ENCODE data around the gene LPP. TPM values are rescaled to one million over a fixed set of nuclear protein-coding genes. Genes with fewer than 3 reads are reported as not detected.

The LPP gene
- total RNA-seq, 1 donor from 2014 or later: 222 TPM

GRCh38 chr3:188513662-188514328, 359.8 kb downstream of the LPP start:
- peak overlapping the region; percentile 59 for H3K27ac Mint-ChIP-seq (ENCODE audit: unreplicated experiment)
- DNase-seq (ENCODE audit: low read depth) (no peak), FAIRE-seq (peak; percentile 45)
- H3K4me3 Mint-ChIP-seq (ENCODE audit: unreplicated experiment): no peak overlapping the region
- peaks cover 10% of the 10 kb centered on the region for H4K20me1 ChIP-seq (ENCODE audit: insufficient read depth, low read length)
- peaks cover 25% of the 10 kb centered on the region for H3K4me1 Mint-ChIP-seq (ENCODE audit: low read depth, unreplicated experiment)
- H3K4me1 ChIP-seq (ENCODE audit: insufficient read depth, low read length): peaks cover 17% of the 10 kb centered on the region
- peaks cover 2% of the 10 kb centered on the region for H3K36me3 Mint-ChIP-seq (ENCODE audit: low read depth, unreplicated experiment)
- peaks cover 69% of the 10 kb centered on the region for H3K79me2 ChIP-seq (ENCODE audit: insufficient read depth, low read length)
- H3K27ac ChIP-seq (ENCODE audit: low read depth, low read length): no peak overlapping the region
- no peaks in the 10 kb centered on the region for H3K27me3 Mint-ChIP-seq (ENCODE audit: low read depth, unreplicated experiment)
- H3K4me2 ChIP-seq (ENCODE audit: low read length): no peak overlapping the region
- TF ChIP-seq EZH2 (IDR thresholded peaks at IDR 0.05; ENCODE audit: insufficient read depth, low read length) (no peak), CTCF (IDR thresholded peaks at IDR 0.05; ENCODE audit: insufficient read depth, low read depth, low read length) (no peak)
- peaks cover 3% of the 10 kb centered on the region for H3K9me3 Mint-ChIP-seq (ENCODE audit: unreplicated experiment)
- no peaks in the 10 kb centered on the region for H3K9me3 ChIP-seq (ENCODE audit: insufficient read depth, low read depth, low read length)
- no peaks in the 10 kb centered on the region for H3K36me3 ChIP-seq (ENCODE audit: insufficient read depth, low read length)
- no peak overlapping the region for H3K9ac ChIP-seq (ENCODE audit: low read length)
- H3K27me3 ChIP-seq (ENCODE audit: insufficient read depth, low read length): no peaks in the 10 kb centered on the region
- no peak overlapping the region for H2AFZ ChIP-seq (ENCODE audit: low read depth, low read length)
- H3K4me3 ChIP-seq (ENCODE audit: insufficient read depth, low read depth, low read length): no peak overlapping the region

DNA sequence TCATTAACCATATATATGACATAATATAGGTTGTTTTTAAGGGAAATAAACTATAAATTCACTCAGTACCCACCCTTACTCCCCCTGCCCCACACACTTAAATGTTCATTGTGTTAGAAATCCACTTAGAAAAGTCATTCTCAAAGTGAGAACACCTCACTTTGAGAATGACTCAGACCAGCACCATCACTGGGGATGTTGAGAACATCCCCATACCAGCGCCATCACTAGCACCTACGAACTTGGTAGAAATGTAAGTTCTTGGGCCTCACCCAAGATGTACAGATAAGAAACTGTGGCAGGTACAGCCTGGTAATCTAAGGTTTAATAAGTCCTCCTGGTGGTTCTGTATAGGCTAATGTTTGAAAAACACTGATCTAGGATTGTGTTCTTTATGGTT, 362.6 kb downstream of the LPP start:
- Mint-ChIP-seq H3K4me3 (ENCODE audit: unreplicated experiment) (no peak overlapping the region), H3K4me1 (ENCODE audit: low read depth, unreplicated experiment) (peaks cover 13% of the 10 kb centered on the region), H3K27ac (ENCODE audit: unreplicated experiment) (no peak overlapping the region), H3K27me3 (ENCODE audit: low read depth, unreplicated experiment) (no peaks in the 10 kb centered on the region), H3K9me3 (ENCODE audit: unreplicated experiment) (peaks cover 3% of the 10 kb centered on the region), H3K36me3 (ENCODE audit: low read depth, unreplicated experiment) (peaks cover 12% of the 10 kb centered on the region)
- H3K4me3 ChIP-seq (ENCODE audit: insufficient read depth, low read depth, low read length): no peak overlapping the region
- H3K4me1 ChIP-seq (ENCODE audit: insufficient read depth, low read length): peaks cover 13% of the 10 kb centered on the region
- H3K9ac ChIP-seq (ENCODE audit: low read length): no peak overlapping the region
- no peak overlapping the region for H3K4me2 ChIP-seq (ENCODE audit: low read length)
- H3K27me3 ChIP-seq (ENCODE audit: insufficient read depth, low read length): no peaks in the 10 kb centered on the region
- DNase-seq (ENCODE audit: low read depth) (no peak), FAIRE-seq (no peak)
- peaks cover 84% of the 10 kb centered on the region for H3K79me2 ChIP-seq (ENCODE audit: insufficient read depth, low read length)
- H4K20me1 ChIP-seq (ENCODE audit: insufficient read depth, low read length): peaks cover 34% of the 10 kb centered on the region
- no peak overlapping the region for H3K27ac ChIP-seq (ENCODE audit: low read depth, low read length)
- no peak overlapping the region for H2AFZ ChIP-seq (ENCODE audit: low read depth, low read length)
- no peaks in the 10 kb centered on the region for H3K9me3 ChIP-seq (ENCODE audit: insufficient read depth, low read depth, low read length)
- no peak for TF ChIP-seq CTCF (IDR thresholded peaks at IDR 0.05; ENCODE audit: insufficient read depth, low read depth, low read length)
- no peaks in the 10 kb centered on the region for H3K36me3 ChIP-seq (ENCODE audit: insufficient read depth, low read length)

- Mint-ChIP-seq H3K4me1 (ENCODE audit: low read depth, unreplicated experiment) (peaks cover 13% of the 10 kb centered on the region), H3K4me3 (ENCODE audit: unreplicated experiment) (no peak overlapping the region), H3K27me3 (ENCODE audit: low read depth, unreplicated experiment) (no peaks in the 10 kb centered on the region), H3K9me3 (ENCODE audit: unreplicated experiment) (peaks cover 3% of the 10 kb centered on the region), H3K27ac (ENCODE audit: unreplicated experiment) (no peak overlapping the region), H3K36me3 (ENCODE audit: low read depth, unreplicated experiment) (peaks cover 10% of the 10 kb centered on the region)
- Histone ChIP-seq H3K4me2 (ENCODE audit: low read length) (no peak overlapping the region), H3K9ac (ENCODE audit: low read length) (no peak overlapping the region), H4K20me1 (ENCODE audit: insufficient read depth, low read length) (peaks cover 34% of the 10 kb centered on the region), H3K27me3 (ENCODE audit: insufficient read depth, low read length) (no peaks in the 10 kb centered on the region), H3K79me2 (ENCODE audit: insufficient read depth, low read length) (peaks cover 88% of the 10 kb centered on the region), H3K36me3 (ENCODE audit: insufficient read depth, low read length) (no peaks in the 10 kb centered on the region), H3K4me3 (ENCODE audit: insufficient read depth, low read depth, low read length) (no peak overlapping the region), H3K4me1 (ENCODE audit: insufficient read depth, low read length) (peaks cover 13% of the 10 kb centered on the region), H3K27ac (ENCODE audit: low read depth, low read length) (no peak overlapping the region), H2AFZ (ENCODE audit: low read depth, low read length) (no peak overlapping the region), H3K9me3 (ENCODE audit: insufficient read depth, low read depth, low read length) (no peaks in the 10 kb centered on the region)
- FAIRE-seq (no peak), DNase-seq (ENCODE audit: low read depth) (no peak)
- no peak for TF ChIP-seq CTCF (IDR thresholded peaks at IDR 0.05; ENCODE audit: insufficient read depth, low read depth, low read length)
- no peak for TF ChIP-seq EZH2 (IDR thresholded peaks at IDR 0.05; ENCODE audit: insufficient read depth, low read length)
Observed at GRCh38 chr3:188518416-188518815, 364.5 kb downstream of the LPP start.
